ENCODE results near the gene NCOA7. TPM values are rescaled to one million over a fixed set of nuclear protein-coding genes. Genes with fewer than 3 reads are reported as not detected.

The NCOA7 gene
- total RNA-seq, 1 experiment from 2014 or later, result 9.4 TPM

DNA sequence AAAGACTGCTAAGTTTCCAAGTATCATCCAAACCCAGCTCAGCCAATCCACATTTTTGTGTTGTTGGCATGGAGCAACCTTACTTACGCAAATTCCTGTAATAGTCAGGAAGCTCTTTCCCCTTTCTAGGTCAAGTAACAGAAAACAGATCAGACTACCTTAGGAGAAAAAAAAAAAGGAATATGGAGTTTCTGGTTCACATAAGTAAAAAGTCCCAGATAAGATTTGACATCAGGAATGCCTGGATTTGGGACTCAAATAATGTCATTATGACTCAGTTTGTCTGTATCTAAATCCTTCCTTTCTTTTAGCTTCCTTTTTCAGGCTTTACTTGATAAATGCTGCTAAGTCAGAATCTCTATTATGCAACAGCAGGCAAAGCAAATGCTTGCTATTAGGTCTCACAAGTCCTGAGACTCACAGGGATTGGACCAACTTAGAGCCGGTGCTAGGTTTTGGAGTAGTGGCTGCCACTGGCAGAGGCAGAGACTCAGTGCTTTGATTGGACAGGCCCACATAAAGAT, 44.5 kb downstream of the NCOA7 start:
- no CpG with 5 or more reads among the region's 2 CpGs for WGBS (ENCODE audit: extremely low coverage, insufficient read length, low lambda C conversion rate)
- Histone ChIP-seq H4K91ac (ENCODE audit: insufficient read length, low read depth, low read length) (no peak overlapping the region), H3K9ac (ENCODE audit: extremely low read depth, insufficient read length, low read length) (no peak overlapping the region), H3K23me2 (ENCODE audit: insufficient read length, low read depth, low read length, poor library complexity, severe bottlenecking) (no peaks in the 10 kb centered on the region), H4K20me1 (ENCODE audit: control insufficient read depth, insufficient read depth, insufficient read length) (no peaks in the 10 kb centered on the region), H2BK120ac (ENCODE audit: low read depth, low read length, poor library complexity, severe bottlenecking) (no peak overlapping the region), H2AFZ (ENCODE audit: low read length) (no peak overlapping the region), H3K27ac (ENCODE audit: insufficient read length, low read depth, low read length) (no peak overlapping the region), H3K4ac (ENCODE audit: low read depth, low read length) (no peak overlapping the region), H2BK12ac (ENCODE audit: insufficient read length, low read depth, low read length) (no peak overlapping the region), H3T11ph (ENCODE audit: low read length) (no peak overlapping the region), H2BK5ac (ENCODE audit: insufficient read length, low read length) (no peak overlapping the region), H3K56ac (ENCODE audit: insufficient read length, low read depth, low read length) (no peak overlapping the region), H3K4me2 (ENCODE audit: insufficient read depth, insufficient read length, low read length) (no peak overlapping the region), H3K4me1 (ENCODE audit: insufficient read depth, low read length) (no peaks in the 10 kb centered on the region; the same call in 1 of the 2 replicates), H3K23ac (ENCODE audit: insufficient read length, low read depth, low read length) (no peak overlapping the region), H4K5ac (ENCODE audit: insufficient read length, low read depth, low read length) (no peak overlapping the region), H3K27me3 (ENCODE audit: insufficient read depth, low read length) (no peaks in the 10 kb centered on the region), H3K79me1 (ENCODE audit: insufficient read depth, low read depth, low read length, poor library complexity, severe bottlenecking) (no peaks in the 10 kb centered on the region), H3K79me2 (ENCODE audit: insufficient read depth, low read length) (no peaks in the 10 kb centered on the region), H4K8ac (replicated peaks; ENCODE audit: insufficient read length, low read depth, low read length) (no peak overlapping the region), H3K14ac (ENCODE audit: insufficient read depth, low read length) (no peak overlapping the region), H3K9me3 (ENCODE audit: control insufficient read depth, low read depth, low read length) (no peaks in the 10 kb centered on the region), H2BK15ac (ENCODE audit: low read depth, low read length) (no peak overlapping the region), H2AK5ac (ENCODE audit: insufficient read length, low read length) (no peak overlapping the region), H3K18ac (ENCODE audit: insufficient read length, low read depth, low read length) (no peak overlapping the region), H2BK20ac (ENCODE audit: low read depth, low read length, poor library complexity, severe bottlenecking) (no peak overlapping the region)
- H3K4me3 Mint-ChIP-seq, result no peak overlapping the region
- DNase-seq, result no peak
- peaks cover 5 to 14% of the 10 kb centered on the region in 2 experiments; a peak in 3 of 4 replicates for H3K4me1 Mint-ChIP-seq
- no peaks in the 10 kb centered on the region for H3K36me3 Mint-ChIP-seq (ENCODE audit: insufficient read depth in 1 of 3, low read depth in 3 of 3)
- H3K27ac Mint-ChIP-seq, result no peak overlapping the region
- H3K9me3 Mint-ChIP-seq, result no peaks in the 10 kb centered on the region
- no peaks in the 10 kb centered on the region for H3K27me3 Mint-ChIP-seq (ENCODE audit: low read depth)
- TF ChIP-seq, protein P1, sequence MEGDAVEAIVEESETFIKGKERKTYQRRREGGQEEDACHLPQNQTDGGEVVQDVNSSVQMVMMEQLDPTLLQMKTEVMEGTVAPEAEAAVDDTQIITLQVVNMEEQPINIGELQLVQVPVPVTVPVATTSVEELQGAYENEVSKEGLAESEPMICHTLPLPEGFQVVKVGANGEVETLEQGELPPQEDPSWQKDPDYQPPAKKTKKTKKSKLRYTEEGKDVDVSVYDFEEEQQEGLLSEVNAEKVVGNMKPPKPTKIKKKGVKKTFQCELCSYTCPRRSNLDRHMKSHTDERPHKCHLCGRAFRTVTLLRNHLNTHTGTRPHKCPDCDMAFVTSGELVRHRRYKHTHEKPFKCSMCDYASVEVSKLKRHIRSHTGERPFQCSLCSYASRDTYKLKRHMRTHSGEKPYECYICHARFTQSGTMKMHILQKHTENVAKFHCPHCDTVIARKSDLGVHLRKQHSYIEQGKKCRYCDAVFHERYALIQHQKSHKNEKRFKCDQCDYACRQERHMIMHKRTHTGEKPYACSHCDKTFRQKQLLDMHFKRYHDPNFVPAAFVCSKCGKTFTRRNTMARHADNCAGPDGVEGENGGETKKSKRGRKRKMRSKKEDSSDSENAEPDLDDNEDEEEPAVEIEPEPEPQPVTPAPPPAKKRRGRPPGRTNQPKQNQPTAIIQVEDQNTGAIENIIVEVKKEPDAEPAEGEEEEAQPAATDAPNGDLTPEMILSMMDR (conservative IDR thresholded peaks at IDR 0.05), result no peak
